ENCODE results near the gene FBXO47. TPM values are rescaled to one million over a fixed set of nuclear protein-coding genes. Genes with fewer than 3 reads are reported as not detected.
"Not testable (repeated sequence)": the region's sequence is repeated elsewhere in the genome, so short reads cannot be mapped to it uniquely, and the experiment has no call there.

Gene FBXO47
- total RNA-seq, 6 donors from 2014 or later, result not detected

- Histone ChIP-seq H3K9me3 (no peaks in the 10 kb centered on the region), H3K36me3 (no peaks in the 10 kb centered on the region), H3K27ac (no peak overlapping the region), H3K27me3 (no peaks in the 10 kb centered on the region), H3K4me3 (no peak overlapping the region), H3K4me1 (no peaks in the 10 kb centered on the region)
- ATAC-seq (ENCODE audit: low FRiP score in 2 of 2) (no peak), DNase-seq (no peak)
- TF ChIP-seq POLR2A (IDR thresholded peaks at IDR 0.05) (no peak), POLR2AphosphoS5 (IDR thresholded peaks at IDR 0.05) (no peak), EP300 (IDR thresholded peaks at IDR 0.05) (no peak)
- WGBS, 2 donors, result 94% methylated on average over 1 of the region's 1 CpG
Measured at GRCh38 chr17:38940404-38940803, 26.8 kb downstream of the FBXO47 start.

GRCh38 chr17:38939987-38940386, 27.2 kb downstream of the FBXO47 start:
- TF ChIP-seq POLR2A (IDR thresholded peaks at IDR 0.05) (no peak), CTCF (IDR thresholded peaks at IDR 0.05) (no peak), EP300 (IDR thresholded peaks at IDR 0.05) (no peak), POLR2AphosphoS5 (IDR thresholded peaks at IDR 0.05) (no peak)
- Histone ChIP-seq H3K9me3 (no peaks in the 10 kb centered on the region), H3K4me1 (no peaks in the 10 kb centered on the region), H3K27me3 (no peaks in the 10 kb centered on the region), H3K27ac (no peak overlapping the region), H3K4me3 (no peak overlapping the region), H3K36me3 (no peaks in the 10 kb centered on the region)
- ATAC-seq (ENCODE audit: low FRiP score in 2 of 2) (no peak), DNase-seq (no peak)

- not testable (repeated sequence) for H3K4me3 ChIP-seq; H3K9me3 ChIP-seq; H3K27ac ChIP-seq; ATAC-seq (ENCODE audit: low FRiP score in 2 of 2); H3K4me1 ChIP-seq; DNase-seq; H3K27me3 ChIP-seq; H3K36me3 ChIP-seq
- WGBS, 2 donors, result 83 to 90% methylated on average over 9 of the region's 9 CpGs
Measured at GRCh38 chr17:38933962-38934361, 33.2 kb downstream of the FBXO47 start.

- not testable (repeated sequence) for H3K4me3 ChIP-seq; ATAC-seq (ENCODE audit: low FRiP score in 2 of 2); H3K9me3 ChIP-seq; H3K27me3 ChIP-seq; H3K36me3 ChIP-seq; H3K27ac ChIP-seq
- peak in 1 of 2 donors; percentile 59 for DNase-seq
- peaks cover 4 to 13% (median 7%) of the 10 kb centered on the region in 4 donors for H3K4me1 ChIP-seq
- 97% methylated on average over 13 of the region's 36 CpGs; no CpG with 5 or more reads in 1 of the 2 donors for WGBS, 2 donors
Measured at GRCh38 chr17:38930782-38931181, 36.4 kb downstream of the FBXO47 start.

GRCh38 chr17:38926293-38927070, 40.7 kb downstream of the FBXO47 start:
- WGBS, 2 donors, result 43 to 61% methylated on average over 2 of the region's 2 CpGs
- Histone ChIP-seq H3K4me3 (no peak overlapping the region), H3K9me3 (no peaks in the 10 kb centered on the region), H3K4me1 (peaks cover 22 to 34% (median 26%) of the 10 kb centered on the region in 4 donors), H3K27ac (peak overlapping the region in 3 of 4 donors; percentile 35 to 57 (median 42)), H3K27me3 (no peaks in the 10 kb centered on the region), H3K36me3 (no peaks in the 10 kb centered on the region)
- no peak for DNase-seq
- peak in 1 of 2 donors; percentile 34 for ATAC-seq (ENCODE audit: low FRiP score in 2 of 2)
- no peak for TF ChIP-seq CTCF (IDR thresholded peaks at IDR 0.05)
- TF ChIP-seq EP300 (IDR thresholded peaks at IDR 0.05), result no peak
- TF ChIP-seq POLR2A (IDR thresholded peaks at IDR 0.05), result no peak
- TF ChIP-seq POLR2AphosphoS5 (IDR thresholded peaks at IDR 0.05), result no peak

- Histone ChIP-seq H3K9me3 (no peaks in the 10 kb centered on the region), H3K27me3 (no peaks in the 10 kb centered on the region), H3K4me1 (peaks cover 22 to 38% (median 26%) of the 10 kb centered on the region in 4 donors), H3K27ac (peak within 1 kb of the TSS in 3 of 4 donors; percentile 35 to 57 (median 42)), H3K36me3 (peaks cover 0 to 7% (median under 1%) of the 10 kb centered on the region in 4 donors), H3K4me3 (no peak within 1 kb of the TSS)
- ATAC-seq (ENCODE audit: low FRiP score in 2 of 2) (no peak), DNase-seq (no peak)
- whole genome bisulfite sequencing, 2 donors, result 68 to 73% methylated on average over 14 of the region's 14 CpGs
- no peak for TF ChIP-seq POLR2AphosphoS5 (IDR thresholded peaks at IDR 0.05)
- no peak for TF ChIP-seq CTCF (IDR thresholded peaks at IDR 0.05)
- TF ChIP-seq POLR2A (IDR thresholded peaks at IDR 0.05), result no peak
- no peak for TF ChIP-seq EP300 (IDR thresholded peaks at IDR 0.05)
Measured at GRCh38 chr17:38925263-38925995, 41.8 kb downstream of the FBXO47 start, which contains the start of gene LASP1NB. Gene LASP1NB, plus strand, starts transcription at chr17:38925614.

Measured in upper lobe of left lung (tissue), 6 donors.